ENCODE results near the gene PWWP2B. TPM values are rescaled to one million over a fixed set of nuclear protein-coding genes. Genes with fewer than 3 reads are reported as not detected.
"Not testable (repeated sequence)": the region's sequence is repeated elsewhere in the genome, so short reads cannot be mapped to it uniquely, and the experiment has no call there.

Gene PWWP2B
- total and polyA plus RNA-seq, 2 of the 4 experiments (the other 2 are of a cell fraction) = 1.7 to 2.2 TPM

GRCh38 chr10:132352462-132353308 is 44.3 kb upstream of the PWWP2B start:
- H3K56ac ChIP-seq (ENCODE audit: extremely low read depth, insufficient read depth, low read length); H3K4ac ChIP-seq (ENCODE audit: low read depth, low read length); H3K9me1 ChIP-seq (ENCODE audit: insufficient read depth, low read length); H4K91ac ChIP-seq (ENCODE audit: insufficient read depth, low read depth, low read length); H3K79me1 ChIP-seq (ENCODE audit: low read depth in 1 of 2, low read length in 2 of 2); H3K9me3 ChIP-seq (ENCODE audit: control insufficient read depth, insufficient read depth, low read length); H3K36me3 ChIP-seq (ENCODE audit: control insufficient read depth, insufficient read depth, low read length); in situ Hi-C loops (cut with MboI; ENCODE audit: low sequenced_read_pairs); CTCF ChIA-PET; BruUV-seq (replicated peaks); H3K18ac ChIP-seq (ENCODE audit: low read depth, low read length); H3K27ac ChIP-seq (ENCODE audit: insufficient read depth, low read length); H3K4me2 ChIP-seq (ENCODE audit: low read depth, low read length); H3K27me3 ChIP-seq (ENCODE audit: control insufficient read depth, insufficient read depth, low read length); H2BK5ac ChIP-seq (ENCODE audit: low read depth, low read length, poor library complexity, severe bottlenecking); H4K5ac ChIP-seq (ENCODE audit: low read depth, low read length); H2BK15ac ChIP-seq (ENCODE audit: low read depth, low read length); dilution Hi-C loops (cut with HindIII; ENCODE audit: low sequenced_read_pairs, unreplicated experiment); H3K23ac ChIP-seq (ENCODE audit: low read depth, low read length); H2BK120ac ChIP-seq (ENCODE audit: low read depth, low read length); H3K4me3 ChIP-seq (ENCODE audit: insufficient read depth, low read depth, low read length); H2BK20ac ChIP-seq (ENCODE audit: low read depth, low read length); H3K14ac ChIP-seq (replicated peaks; ENCODE audit: low read depth, low read length); POLR2A ChIA-PET (ENCODE audit: unreplicated experiment); H4K20me1 ChIP-seq (ENCODE audit: insufficient read depth, low read length); H3K9ac ChIP-seq (ENCODE audit: low read depth, low read length); H3K4me1 ChIP-seq (ENCODE audit: control insufficient read depth, insufficient read depth, low read length); H4K8ac ChIP-seq (ENCODE audit: low read depth in 2 of 2, low read length in 2 of 2): not testable (repeated sequence)
- 0 out of 2 replicates have a peak overlapping the region, but pooled peaks have one; percentile 87 for H2AK5ac ChIP-seq (ENCODE audit: low read depth, low read length)
- WGBS, 2 experiments (ENCODE audit: extremely low coverage in 2 of 2, insufficient read length in 1 of 2) = 24% methylated on average over 12 of the region's 44 CpGs; no CpG with 5 or more reads in 1 of the 2 experiments
- H2AFZ ChIP-seq (replicated peaks; ENCODE audit: low read length, poor library complexity) = peak overlapping the region; percentile 43
- ATAC-seq (ENCODE audit: low read depth) = peak; percentile 97
- H2AK9ac ChIP-seq (replicated peaks; ENCODE audit: low read depth, low read length, poor library complexity) = peak overlapping the region; percentile 72
- TF ChIP-seq RCOR1 (IDR thresholded peaks at IDR 0.05; ENCODE audit: insufficient replicate concordance, low read length) = peak; percentile 28
- peak; percentile 86 for TF ChIP-seq RAD21 (IDR thresholded peaks at IDR 0.05; ENCODE audit: low read length)
- TF ChIP-seq, protein P1, sequence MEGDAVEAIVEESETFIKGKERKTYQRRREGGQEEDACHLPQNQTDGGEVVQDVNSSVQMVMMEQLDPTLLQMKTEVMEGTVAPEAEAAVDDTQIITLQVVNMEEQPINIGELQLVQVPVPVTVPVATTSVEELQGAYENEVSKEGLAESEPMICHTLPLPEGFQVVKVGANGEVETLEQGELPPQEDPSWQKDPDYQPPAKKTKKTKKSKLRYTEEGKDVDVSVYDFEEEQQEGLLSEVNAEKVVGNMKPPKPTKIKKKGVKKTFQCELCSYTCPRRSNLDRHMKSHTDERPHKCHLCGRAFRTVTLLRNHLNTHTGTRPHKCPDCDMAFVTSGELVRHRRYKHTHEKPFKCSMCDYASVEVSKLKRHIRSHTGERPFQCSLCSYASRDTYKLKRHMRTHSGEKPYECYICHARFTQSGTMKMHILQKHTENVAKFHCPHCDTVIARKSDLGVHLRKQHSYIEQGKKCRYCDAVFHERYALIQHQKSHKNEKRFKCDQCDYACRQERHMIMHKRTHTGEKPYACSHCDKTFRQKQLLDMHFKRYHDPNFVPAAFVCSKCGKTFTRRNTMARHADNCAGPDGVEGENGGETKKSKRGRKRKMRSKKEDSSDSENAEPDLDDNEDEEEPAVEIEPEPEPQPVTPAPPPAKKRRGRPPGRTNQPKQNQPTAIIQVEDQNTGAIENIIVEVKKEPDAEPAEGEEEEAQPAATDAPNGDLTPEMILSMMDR (conservative IDR thresholded peaks at IDR 0.05; ENCODE audit: low read depth, low read length) = peak; percentile 82
- TF ChIP-seq SMC3 (IDR thresholded peaks at IDR 0.05; ENCODE audit: low read depth, low read length) = peak; percentile 95
- TF ChIP-seq MAZ (IDR thresholded peaks at IDR 0.05; ENCODE audit: borderline replicate concordance, low read depth, low read length) = peak; percentile 43; the same call in 1 of the 2 replicates
- TF ChIP-seq MXI1 (IDR thresholded peaks at IDR 0.05; ENCODE audit: borderline replicate concordance, low read depth, low read length) = 0 out of 2 replicates have a peak, but pooled peaks have one; percentile 30
- peak; percentile 49 for DNase-seq
- intact Hi-C loops (cut with micrococcal nuclease) = loop anchor here (1.0 kb wide), 1 partner anchor 129 kb away; no protein-coding TSS in a partner anchor

Measured in IMR-90 (cell line).